AG08395 (cell line): Measurements from ENCODE around the gene EID3.

ENCODE experiments used
- DNase-seq: peaks from one replicate; pipeline ENCODE4 v3.0.0; 2012; ENCODE audit warnings: mixed read lengths, low spot score

Gene EID3

DNA sequence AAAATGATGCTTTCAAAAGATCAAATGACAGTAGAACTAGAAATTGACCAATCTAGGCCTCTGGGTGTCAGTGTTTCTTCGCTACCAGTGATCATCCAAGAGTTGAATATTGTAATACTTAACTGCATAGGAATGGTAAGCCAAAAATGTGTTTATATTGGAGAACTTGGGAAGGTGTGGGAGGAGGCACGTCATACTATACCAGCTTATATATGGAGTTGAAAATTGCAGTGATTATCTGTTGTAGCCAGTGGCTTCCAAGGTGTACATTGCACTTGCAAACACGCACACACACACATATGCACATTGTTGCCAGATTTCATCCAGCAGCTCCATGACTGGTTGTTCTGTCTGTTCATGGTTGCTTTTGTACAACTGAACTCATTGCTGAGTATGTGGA, 36.1 kb downstream of the EID3 start:
- DNase-seq, result no peak

DNA sequence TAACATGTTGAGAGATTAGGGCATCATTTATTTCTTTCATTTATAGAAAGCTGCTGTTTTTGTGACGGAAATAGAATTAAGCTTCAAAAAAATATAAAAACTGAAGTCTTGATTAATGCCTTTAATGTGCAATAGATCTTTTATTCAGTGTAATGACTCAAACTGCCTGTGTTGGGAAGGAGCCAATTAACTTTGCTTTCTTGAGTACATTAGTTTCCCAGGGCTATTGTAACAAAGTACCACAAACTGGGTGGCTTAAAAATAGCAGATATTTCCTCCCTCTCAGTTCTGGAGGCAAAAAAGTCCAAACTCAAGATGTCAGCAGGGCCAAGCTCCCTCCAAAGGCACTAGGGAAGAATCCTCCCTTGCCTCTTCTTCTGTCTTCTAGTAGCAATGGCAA, 36.6 kb downstream of the EID3 start:
- DNase-seq, result no peak

DNA sequence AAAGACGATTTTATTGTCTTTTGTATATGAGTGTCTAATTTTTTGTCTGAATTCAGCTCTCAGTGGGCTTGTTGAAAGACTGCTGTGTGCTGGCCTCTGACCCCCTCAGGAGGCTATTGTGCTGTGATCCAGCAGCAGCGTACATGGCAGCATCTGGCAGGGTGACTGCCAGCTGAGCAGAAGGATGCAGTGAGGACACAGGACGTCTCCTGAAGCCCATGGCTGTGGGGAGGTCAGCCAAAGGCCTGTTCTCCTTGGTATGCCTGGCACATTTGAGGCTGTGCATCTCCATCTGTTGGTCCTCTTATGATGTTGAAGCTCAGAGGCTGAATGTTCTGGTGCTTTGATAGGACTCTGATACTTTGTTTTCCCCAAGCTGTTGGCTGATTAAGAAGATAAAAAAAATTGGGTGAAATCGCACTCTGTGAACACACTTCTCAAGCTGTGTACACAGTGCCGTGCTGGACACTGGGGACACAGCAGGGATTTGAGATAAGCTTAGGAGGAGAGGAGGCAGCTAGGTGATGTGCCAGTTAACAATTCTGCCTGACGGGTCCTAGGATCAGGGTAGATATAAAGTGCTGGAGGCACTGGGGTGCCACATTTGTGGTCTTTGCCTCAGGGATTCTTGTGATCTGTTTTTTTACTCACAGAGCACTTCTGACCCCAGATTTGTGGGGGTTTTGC, 37.5 kb downstream of the EID3 start:
- DNase-seq, result no peak

DNA sequence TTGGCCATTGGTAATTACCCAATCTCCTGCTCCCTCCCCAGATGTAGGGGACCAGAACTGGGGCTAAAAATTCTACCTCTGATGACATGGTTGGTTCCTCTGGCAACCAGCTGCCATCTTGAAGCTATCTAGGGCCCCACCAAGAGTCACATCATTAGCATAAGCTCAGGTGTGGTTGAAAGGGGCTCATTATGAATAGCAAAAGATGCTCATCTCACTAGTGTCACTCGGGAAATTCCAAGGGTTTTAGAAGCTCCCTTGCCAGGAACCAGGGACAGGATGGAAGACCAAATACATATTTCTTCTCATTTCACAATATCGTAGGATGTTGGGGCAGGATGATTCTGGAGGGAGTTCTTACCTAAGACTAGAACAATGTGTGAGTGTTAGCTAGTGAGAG, 38.6 kb downstream of the EID3 start:
- no peak for DNase-seq

DNA sequence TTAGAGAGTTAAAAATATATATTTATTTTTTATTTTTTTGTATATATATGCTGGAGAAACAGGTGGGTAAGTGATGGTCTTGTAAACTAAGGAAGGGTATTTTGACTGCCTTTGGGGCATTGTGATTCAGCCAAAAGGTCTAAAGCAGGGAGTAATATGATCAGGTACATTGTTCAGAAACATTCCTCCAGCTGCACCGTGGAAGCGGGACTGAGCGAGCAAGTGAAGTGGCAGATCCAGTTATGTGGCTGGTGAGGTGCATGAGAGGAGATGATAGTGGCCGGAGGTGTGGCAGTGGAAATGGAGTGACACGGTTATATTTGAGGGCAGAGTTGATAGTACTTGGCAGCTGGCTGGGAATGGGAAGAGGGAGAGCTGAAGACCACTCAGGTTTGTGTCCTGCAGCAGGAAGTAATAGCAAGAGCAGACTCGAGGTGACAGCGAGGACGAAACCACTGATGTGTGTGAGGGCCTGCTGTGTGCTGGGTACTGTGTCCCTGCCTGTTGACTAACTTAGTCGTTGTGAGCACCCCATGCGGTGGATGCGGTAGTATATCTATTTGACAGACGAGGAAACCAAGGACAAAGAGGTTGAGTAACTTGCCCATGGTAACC, 39.2 kb downstream of the EID3 start:
- no peak for DNase-seq

DNA sequence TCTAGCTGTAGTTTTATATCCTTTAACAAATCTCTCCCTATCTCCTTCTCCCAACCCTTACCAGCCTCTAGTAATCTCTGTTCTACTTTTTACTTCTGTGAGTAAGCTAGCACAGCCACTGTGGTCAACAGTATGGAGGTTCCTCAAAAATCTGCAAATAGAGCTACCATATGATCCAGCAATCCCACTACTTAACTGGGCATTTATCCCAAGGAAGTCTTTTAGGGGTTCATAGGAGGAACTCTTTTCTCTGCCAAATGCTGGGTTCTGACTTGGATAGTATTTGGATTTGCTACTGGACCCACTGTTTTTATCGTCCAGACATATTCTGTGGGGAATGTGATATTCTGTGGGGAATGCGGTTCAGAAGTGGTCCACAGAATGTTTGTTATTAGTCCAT, 41.1 kb downstream of the EID3 start:
- no peak for DNase-seq

DNA sequence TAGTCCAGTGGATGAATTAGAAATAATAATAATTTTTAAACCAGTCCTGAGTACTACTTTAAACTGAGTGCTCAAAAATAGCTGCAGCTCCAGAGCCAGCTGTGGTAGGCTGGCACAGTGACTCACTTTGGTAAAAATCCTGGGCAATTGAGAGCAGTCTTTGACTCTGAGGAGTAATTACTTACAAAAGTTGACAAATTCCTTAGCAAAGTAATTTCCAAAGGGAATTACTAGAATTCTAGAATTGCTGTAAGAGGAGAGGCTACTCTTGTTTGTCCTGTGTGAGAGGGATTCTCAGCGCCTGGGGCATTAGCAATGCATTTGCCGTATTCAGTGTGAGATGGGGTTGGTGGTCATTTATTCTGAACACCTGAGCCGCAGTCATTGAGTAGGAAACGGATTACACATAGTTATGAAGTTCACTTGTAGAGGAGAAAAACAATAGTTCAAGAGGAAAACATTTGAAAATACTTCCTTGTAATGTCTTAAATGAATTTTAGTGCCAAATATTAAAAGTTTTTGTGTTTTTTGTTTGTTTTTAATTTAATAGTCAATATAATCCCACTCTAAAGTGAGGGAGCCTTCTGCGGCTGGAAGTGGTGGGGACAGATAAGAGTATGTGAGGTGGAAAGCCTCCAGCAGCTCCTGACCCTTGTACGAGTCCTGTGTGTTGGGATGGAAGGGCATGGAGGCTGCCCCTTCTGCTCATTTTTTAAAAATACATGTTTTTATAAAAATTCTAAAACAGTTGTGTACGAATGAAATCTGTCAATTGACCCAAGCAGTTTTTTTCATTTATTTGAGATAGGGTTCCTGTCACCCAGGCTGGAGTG, 41.9 kb downstream of the EID3 start:
- DNase-seq, result no peak

DNA sequence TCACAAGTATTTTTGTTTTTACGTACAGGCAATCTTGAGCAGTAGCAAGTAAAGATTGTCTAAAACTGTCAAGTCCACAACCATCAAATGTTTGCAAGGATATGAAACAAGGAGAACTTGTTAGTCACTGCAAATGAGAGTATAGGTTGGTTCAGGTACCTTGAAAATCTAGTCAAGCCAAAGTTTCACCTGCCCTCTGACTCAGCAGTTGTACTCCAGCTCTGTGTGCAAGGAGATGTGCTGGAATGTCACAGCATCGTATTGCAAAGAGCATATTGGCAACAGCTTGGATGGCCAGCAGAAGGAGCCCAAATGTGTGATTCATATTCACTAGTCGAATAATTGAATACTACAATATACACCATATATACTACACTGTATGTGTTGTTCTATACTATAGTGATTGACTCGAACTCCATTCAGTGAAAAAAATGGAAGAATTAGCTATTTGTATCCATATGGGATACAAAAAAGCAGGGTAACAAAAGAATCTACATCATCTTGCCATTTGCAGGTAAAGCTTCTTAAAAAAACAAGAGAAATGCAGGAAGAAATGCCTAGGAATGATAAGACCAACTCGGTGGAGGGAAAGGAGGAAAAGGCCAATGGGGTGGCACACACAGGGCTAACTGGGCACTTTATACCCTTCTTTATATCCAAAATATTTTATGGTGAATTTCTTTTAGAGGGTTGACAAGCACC, 44.0 kb downstream of the EID3 start:
- no peak for DNase-seq

DNA sequence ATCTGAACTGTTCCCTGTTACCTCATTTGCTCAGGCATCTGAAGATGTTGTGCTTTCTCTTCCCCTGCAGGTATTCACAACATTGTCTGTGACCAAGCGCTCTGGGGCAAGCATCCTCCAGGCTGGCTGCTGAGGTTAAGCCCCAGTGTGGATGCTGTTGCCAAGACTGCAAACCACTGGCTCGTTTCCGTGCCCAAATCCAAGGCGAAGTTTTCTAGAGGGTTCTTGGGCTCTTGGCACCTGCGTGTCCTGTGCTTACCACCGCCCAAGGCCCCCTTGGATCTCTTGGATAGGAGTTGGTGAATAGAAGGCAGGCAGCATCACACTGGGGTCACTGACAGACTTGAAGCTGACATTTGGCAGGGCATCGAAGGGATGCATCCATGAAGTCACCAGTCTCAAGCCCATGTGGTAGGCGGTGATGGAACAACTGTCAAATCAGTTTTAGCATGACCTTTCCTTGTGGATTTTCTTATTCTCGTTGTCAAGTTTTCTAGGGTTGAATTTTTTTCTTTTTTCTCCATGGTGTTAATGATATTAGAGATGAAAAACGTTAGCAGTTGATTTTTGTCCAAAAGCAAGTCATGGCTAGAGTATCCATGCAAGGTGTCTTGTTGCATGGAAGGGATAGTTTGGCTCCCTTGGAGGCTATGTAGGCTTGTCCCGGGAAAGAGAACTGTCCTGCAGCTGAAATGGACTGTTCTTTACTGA, 44.9 kb downstream of the EID3 start:
- DNase-seq, result no peak

DNA sequence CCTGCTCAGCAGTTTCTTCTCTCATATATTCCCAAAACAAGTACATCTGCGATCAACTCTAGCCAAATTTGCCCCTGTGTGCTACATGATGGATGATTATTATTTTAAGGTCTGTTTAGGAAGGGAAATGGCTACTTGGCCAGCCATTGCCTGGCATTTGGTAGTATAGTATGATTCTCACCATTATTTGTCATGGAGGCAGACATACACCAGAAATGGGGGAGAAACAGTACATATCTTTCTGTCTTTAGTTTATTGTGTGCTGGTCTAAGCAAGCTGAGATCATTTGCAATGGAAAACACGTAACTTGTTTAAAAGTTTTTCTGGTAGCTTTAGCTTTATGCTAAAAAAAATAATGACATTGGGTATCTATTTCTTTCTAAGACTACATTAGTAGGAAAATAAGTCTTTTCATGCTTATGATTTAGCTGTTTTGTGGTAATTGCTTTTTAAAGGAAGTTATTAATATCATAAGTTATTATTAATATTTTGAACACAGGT, 45.5 kb downstream of the EID3 start:
- no peak for DNase-seq

DNA sequence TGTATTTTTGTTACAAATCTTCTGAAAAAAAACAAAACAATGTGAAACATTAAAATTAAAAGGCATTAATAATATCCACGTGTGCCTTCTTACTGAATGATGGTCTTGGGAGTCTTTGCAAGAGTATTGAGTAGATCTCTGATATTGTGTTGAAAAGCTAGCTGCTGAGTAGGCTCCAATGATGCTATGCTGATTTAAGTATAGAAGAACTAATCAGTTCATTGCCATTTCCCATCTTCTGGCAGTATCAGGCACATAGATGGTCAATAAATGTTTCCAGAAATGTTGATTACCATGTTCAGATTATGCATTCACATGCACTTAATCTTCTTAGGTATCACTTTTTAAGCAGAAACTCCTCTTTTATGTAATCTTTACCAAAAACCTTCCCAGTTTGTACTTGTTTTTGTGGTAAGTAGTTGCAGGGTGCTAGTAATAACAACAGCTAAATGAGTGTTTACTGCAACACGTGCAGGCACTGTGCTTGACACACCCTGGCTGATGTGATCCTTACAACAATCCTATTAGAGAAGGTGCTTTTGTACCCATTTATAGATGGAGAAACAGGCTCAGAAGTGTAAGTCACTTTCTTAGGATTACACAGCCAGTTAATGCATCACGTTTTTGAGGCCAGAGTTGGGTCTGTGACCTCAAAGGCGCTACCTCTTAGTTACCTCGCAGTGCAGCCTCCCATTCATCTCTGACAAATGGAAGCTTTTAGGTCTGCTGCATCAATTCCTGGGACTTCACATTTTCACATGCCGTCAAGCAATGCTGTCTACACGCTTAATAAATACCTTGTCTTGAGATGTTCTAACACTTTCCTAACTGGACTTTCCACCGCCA, 46.9 kb downstream of the EID3 start:
- no peak for DNase-seq

DNA sequence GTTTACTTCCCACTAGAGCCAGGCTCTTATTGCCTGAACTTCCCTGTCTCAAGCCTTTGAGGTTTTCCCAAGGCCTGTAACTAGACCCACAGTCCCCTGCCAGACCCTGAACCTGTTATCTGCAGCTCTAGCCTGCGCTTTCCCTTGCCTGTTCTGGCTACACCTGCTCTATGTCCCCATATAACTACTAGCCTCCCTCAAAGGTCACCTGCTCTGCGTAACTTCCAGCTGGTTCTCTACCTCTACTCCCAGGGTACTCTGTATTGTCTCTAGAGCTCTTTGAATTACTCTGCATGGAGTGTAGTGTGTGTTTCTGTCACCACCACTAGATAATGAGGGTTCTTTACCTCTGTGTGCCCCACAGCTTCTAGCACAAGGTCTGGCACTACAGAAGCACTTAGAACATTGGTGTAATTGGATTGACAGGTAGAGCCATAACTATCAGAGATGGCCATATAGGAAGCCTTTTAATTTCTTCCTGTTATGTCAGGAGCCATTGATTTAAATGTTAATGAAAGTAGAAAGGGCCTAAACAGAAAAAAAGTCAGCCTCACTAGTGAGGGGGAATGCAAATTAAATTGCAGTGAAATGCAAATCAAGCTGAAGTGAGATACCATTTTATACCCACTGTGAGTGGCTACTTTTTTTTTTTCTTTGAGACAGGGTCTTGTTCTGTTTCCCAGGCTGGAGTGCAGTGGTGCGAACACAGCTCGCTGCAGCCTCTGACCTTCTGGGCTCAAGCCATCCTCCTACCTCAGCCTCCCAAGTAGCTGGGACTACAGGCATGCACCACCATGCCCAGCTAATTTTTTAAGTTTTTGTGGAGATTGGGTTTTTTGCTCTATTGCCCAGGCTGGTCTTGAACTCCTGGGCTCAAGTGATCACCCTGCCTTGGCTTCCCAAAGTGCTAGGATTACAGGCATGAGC, 47.8 kb downstream of the EID3 start:
- DNase-seq, result no peak

DNA sequence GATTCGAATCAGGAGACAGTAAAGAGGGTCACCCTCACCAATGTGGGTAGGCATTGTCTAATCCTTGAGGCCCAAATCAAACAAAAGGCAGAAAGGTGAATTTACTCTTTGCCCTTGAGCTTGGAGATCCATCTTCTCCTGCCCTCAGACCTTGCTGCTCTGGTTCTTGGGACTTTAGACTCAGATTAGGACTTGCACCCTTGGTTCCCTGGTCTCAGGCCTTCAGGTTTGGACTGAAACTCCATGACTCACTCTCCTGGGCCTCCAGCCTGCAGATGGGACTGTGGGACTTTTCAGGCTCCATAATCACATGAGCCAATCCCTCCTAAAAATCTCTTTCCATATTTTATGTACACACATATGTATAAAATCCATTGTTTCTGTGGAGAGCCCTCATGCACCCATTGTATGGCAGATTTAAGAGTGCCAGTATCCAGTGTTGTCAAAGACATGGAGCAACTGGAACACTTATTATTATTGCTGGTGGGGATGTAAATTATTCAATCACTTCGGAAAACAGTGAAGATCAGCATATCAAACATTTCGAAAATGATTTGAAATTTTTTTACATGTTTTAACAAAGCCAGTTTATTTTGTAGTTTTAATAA, 48.7 kb downstream of the EID3 start:
- DNase-seq, result no peak

DNA sequence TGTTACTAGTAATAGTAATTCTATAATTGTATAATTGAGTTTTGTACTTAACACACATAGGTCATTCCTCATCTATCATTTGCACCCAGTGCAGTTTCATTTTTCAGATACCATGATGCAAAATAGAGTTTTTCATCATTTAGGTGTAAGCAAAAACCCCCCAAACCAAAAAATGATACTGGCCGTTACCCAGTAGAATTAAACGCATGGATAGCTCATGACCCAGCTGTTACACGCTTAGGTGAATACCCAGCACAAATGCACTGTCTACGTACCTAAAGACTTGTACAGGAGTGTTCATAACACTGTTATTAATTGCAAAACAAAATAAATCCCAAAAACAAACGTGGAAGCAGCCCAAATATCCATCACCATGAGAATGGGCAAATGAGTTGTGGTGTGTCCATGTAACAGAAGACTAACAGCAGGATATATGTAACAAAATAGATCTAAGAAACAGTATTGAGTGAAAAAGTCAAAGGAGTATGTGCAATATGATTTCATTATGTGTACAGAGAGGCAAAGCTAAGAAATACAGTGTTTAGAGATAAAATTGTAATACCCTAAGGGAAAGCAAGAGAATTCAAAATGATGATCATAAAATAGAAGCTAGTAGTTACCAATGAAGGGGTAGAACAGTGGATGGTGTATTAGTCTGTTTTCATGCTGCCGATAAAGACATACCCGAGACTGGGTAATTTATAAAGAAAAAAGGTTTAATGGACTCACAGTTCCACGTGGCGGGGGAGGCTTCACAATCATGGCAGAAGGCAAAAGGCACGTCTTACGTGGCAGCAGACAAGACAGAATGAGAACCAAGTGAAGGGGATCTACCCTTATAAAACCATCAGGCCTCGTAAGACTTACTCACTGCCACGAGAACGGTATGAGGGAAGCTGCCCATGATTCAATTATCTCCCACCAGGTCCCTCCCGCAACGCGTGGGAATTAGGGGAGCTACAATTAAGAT, 49.8 kb downstream of the EID3 start:
- no peak for DNase-seq

DNA sequence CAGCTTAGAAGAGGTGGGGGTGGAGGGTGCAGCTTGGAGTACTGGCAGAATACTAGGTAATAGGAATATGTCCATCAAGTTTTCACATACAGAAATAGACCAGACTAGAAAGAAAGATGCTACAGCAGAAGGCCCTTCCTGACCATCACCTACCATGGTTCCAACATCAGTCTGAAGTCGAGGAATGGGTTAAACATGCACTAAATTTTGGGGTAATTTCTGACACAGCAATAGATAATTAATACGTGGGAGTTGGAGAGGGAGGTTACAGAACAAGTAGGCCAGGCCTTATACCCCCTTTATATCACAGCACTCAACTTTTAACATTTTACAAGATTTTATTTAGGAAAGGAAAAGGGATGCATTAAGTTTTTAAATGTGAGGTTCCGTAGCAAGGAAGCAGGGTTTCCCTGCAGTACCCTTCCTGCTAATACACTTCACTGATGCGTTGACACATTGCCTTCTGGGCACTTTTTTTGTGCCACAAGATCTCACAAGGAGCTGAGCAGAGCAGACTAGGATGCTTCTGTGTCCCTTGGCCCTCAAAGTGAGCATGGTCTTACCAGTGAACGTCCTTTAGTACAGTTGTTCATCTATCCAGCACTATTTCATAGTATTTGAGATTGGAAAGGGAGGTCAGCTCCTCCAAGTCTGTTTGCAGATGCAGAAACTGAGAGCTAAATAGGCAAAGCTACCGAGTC, 50.8 kb downstream of the EID3 start:
- DNase-seq, result no peak
